WTC11 (cell line): ENCODE results near the gene SND1.

ENCODE experiments used
- CREM ChIP-seq: sonication (generic); formaldehyde crosslinking; IDR thresholded peaks from 2 replicates; pipeline ENCODE4 v1.8.1; 2022; ENCODE audit warnings: mild to moderate bottlenecking, missing genetic modification reagents, moderate library complexity
- ESRRA ChIP-seq: sonication (generic); formaldehyde crosslinking; IDR thresholded peaks from 2 replicates; pipeline ENCODE4 v1.8.1; 2022; ENCODE audit warnings: mild to moderate bottlenecking, missing genetic modification reagents, borderline replicate concordance
- ETV6 ChIP-seq: sonication (generic); formaldehyde crosslinking; IDR thresholded peaks from 2 replicates; pipeline ENCODE4 v1.8.1; 2022; ENCODE audit warnings: mild to moderate bottlenecking, missing genetic modification reagents
- JUN ChIP-seq: sonication (generic); formaldehyde crosslinking; IDR thresholded peaks from 2 replicates; pipeline ENCODE4 v1.8.0; 2023; ENCODE audit warnings: mild to moderate bottlenecking, missing genetic modification reagents
- NFE2L1 ChIP-seq: sonication (generic); formaldehyde crosslinking; IDR thresholded peaks from 2 replicates; pipeline ENCODE4 v1.8.1; 2023; ENCODE audit warnings: missing genetic modification reagents
- OVOL2 ChIP-seq: fragments of 250-450 bp; sonication (Bioruptor Pico); IDR thresholded peaks from 2 replicates; pipeline ENCODE4 v1.9.0; 2021; ENCODE audit warnings: mild to moderate bottlenecking, borderline replicate concordance
- SMAD4 ChIP-seq: sonication (generic); formaldehyde crosslinking; IDR thresholded peaks from 2 replicates; pipeline ENCODE4 v1.8.0; 2022; ENCODE audit warnings: mild to moderate bottlenecking, missing genetic modification reagents
- ZNF232 ChIP-seq: sonication (generic); formaldehyde crosslinking; IDR thresholded peaks from 2 replicates; pipeline ENCODE4 v1.8.0; 2022; ENCODE audit warnings: mild to moderate bottlenecking, missing genetic modification reagents
- TF ChIP-seq, protein P1 (sequence below): fragments of 200-600 bp; IDR thresholded peaks from 2 replicates; pipeline ENCODE4 v1.8.0; 2022; ENCODE audit warnings: antibody characterized with exemption
- TF ChIP-seq, protein P2 (sequence below): sonication (generic); formaldehyde crosslinking; IDR thresholded peaks from 2 replicates; pipeline ENCODE4 v1.8.0; 2022; ENCODE audit warnings: mild to moderate bottlenecking, missing genetic modification reagents
- TF ChIP-seq, protein P3 (sequence below): sonication (generic); formaldehyde crosslinking; IDR thresholded peaks from 2 replicates; pipeline ENCODE4 v1.8.0; 2022; ENCODE audit warnings: mild to moderate bottlenecking, missing genetic modification reagents
- TF ChIP-seq, protein P4 (sequence below): sonication (generic); formaldehyde crosslinking; conservative IDR thresholded peaks from 2 replicates; pipeline ENCODE4 v1.8.1; 2023; ENCODE audit warnings: mild to moderate bottlenecking, low read depth, missing genetic modification reagents, moderate library complexity
- TF ChIP-seq, protein P5 (sequence below): sonication (generic); formaldehyde crosslinking; IDR thresholded peaks from 2 replicates; pipeline ENCODE4 v1.8.1; 2023; ENCODE audit warnings: mild to moderate bottlenecking, missing genetic modification reagents, moderate library complexity

DNA sequence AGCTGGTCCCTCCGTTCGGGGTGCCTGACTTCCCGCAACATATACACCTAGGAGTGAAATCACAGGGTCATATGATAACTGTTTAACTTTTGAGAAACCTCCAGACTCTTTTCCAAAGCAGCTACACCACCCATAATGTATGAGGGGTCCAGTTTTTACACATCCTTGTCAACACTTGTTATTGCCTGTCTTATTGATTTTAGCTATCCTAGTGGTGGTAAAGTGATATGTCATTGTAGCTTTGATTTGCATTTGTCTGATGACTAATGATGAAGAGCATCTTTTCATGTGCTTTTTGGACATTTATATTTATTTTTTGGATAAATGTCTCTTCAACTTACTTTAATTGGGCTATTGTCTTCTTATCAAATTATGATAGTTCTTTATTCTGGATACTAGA, 29.0 kb downstream of the SND1 start:
- TF ChIP-seq, protein P1, sequence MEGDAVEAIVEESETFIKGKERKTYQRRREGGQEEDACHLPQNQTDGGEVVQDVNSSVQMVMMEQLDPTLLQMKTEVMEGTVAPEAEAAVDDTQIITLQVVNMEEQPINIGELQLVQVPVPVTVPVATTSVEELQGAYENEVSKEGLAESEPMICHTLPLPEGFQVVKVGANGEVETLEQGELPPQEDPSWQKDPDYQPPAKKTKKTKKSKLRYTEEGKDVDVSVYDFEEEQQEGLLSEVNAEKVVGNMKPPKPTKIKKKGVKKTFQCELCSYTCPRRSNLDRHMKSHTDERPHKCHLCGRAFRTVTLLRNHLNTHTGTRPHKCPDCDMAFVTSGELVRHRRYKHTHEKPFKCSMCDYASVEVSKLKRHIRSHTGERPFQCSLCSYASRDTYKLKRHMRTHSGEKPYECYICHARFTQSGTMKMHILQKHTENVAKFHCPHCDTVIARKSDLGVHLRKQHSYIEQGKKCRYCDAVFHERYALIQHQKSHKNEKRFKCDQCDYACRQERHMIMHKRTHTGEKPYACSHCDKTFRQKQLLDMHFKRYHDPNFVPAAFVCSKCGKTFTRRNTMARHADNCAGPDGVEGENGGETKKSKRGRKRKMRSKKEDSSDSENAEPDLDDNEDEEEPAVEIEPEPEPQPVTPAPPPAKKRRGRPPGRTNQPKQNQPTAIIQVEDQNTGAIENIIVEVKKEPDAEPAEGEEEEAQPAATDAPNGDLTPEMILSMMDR = no peak
- TF ChIP-seq SMAD4 (CRISPR knock-in tag) (no peak), ETV6 (no peak), ESRRA (CRISPR knock-in tag) (no peak), JUN (CRISPR knock-in tag) (no peak), OVOL2 (CRISPR knock-in tag) (no peak), CREM (no peak), NFE2L1 (CRISPR knock-in tag) (no peak), ZNF232 (CRISPR knock-in tag) (no peak)
- TF ChIP-seq, protein P2, sequence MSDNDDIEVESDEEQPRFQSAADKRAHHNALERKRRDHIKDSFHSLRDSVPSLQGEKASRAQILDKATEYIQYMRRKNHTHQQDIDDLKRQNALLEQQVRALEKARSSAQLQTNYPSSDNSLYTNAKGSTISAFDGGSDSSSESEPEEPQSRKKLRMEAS = no peak
- TF ChIP-seq, protein P3, sequence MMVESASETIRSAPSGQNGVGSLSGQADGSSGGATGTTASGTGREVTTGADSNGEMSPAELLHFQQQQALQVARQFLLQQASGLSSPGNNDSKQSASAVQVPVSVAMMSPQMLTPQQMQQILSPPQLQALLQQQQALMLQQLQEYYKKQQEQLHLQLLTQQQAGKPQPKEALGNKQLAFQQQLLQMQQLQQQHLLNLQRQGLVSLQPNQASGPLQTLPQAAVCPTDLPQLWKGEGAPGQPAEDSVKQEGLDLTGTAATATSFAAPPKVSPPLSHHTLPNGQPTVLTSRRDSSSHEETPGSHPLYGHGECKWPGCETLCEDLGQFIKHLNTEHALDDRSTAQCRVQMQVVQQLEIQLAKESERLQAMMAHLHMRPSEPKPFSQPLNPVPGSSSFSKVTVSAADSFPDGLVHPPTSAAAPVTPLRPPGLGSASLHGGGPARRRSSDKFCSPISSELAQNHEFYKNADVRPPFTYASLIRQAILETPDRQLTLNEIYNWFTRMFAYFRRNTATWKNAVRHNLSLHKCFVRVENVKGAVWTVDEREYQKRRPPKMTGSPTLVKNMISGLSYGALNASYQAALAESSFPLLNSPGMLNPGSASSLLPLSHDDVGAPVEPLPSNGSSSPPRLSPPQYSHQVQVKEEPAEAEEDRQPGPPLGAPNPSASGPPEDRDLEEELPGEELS = no peak
- TF ChIP-seq, protein P4, sequence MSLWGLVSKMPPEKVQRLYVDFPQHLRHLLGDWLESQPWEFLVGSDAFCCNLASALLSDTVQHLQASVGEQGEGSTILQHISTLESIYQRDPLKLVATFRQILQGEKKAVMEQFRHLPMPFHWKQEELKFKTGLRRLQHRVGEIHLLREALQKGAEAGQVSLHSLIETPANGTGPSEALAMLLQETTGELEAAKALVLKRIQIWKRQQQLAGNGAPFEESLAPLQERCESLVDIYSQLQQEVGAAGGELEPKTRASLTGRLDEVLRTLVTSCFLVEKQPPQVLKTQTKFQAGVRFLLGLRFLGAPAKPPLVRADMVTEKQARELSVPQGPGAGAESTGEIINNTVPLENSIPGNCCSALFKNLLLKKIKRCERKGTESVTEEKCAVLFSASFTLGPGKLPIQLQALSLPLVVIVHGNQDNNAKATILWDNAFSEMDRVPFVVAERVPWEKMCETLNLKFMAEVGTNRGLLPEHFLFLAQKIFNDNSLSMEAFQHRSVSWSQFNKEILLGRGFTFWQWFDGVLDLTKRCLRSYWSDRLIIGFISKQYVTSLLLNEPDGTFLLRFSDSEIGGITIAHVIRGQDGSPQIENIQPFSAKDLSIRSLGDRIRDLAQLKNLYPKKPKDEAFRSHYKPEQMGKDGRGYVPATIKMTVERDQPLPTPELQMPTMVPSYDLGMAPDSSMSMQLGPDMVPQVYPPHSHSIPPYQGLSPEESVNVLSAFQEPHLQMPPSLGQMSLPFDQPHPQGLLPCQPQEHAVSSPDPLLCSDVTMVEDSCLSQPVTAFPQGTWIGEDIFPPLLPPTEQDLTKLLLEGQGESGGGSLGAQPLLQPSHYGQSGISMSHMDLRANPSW (CRISPR knock-in tag) = no peak
- TF ChIP-seq, protein P5, sequence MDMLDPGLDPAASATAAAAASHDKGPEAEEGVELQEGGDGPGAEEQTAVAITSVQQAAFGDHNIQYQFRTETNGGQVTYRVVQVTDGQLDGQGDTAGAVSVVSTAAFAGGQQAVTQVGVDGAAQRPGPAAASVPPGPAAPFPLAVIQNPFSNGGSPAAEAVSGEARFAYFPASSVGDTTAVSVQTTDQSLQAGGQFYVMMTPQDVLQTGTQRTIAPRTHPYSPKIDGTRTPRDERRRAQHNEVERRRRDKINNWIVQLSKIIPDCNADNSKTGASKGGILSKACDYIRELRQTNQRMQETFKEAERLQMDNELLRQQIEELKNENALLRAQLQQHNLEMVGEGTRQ (CRISPR knock-in tag) = no peak
